ENCODE results near the gene UAP1. TPM values are rescaled to one million over a fixed set of nuclear protein-coding genes. Genes with fewer than 3 reads are reported as not detected.

The UAP1 gene
- total and polyA plus RNA-seq, 2 donors (not counting 3 experiments of a cell fraction or from before 2014, with no cell fraction given), result 30.6 to 89.8 TPM

DNA sequence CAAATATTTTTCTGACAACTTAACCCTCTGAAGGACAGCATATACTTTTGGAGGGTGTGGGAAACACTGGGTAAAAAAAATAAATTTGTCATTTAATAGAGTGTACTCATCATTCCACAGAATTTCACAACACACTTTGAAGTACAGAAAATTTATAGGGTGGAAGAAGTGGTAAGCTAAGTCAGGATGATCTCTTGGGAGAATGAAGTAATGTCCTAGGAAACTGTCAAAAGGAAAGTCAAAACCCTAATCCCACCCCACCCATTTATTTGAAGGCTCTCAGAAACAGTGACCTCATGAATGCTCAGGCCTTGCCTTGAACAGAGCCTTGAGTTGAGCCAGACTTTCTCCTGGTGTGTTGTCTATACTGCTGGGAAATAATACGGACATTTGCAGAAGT, 7.3 kb upstream of the UAP1 start:
- dilution Hi-C loops (cut with MboI; ENCODE audit: extremely low pct_ligation_motif_present, low sequenced_read_pairs), result no loop called here
- CTCF ChIA-PET, result interaction anchor here (1.0 kb wide), 1 partner anchor 13 kb away, joined by 3 read pairs; no protein-coding TSS in a partner anchor

More for the DNA sequence above, 7.3 kb upstream of the UAP1 start:
- H3K9me1 ChIP-seq (replicated peaks; ENCODE audit: control insufficient read depth, extremely low read depth, insufficient read depth, low read length), result no peaks in the 10 kb centered on the region
- no peak for TF ChIP-seq JUN (IDR thresholded peaks at IDR 0.05; ENCODE audit: borderline replicate concordance, insufficient read depth, insufficient read length, low read depth)
- no peak for TF ChIP-seq POLR2AphosphoS5 (IDR thresholded peaks at IDR 0.05; ENCODE audit: insufficient read depth, low read depth, low read length)
- TF ChIP-seq, protein P1, sequence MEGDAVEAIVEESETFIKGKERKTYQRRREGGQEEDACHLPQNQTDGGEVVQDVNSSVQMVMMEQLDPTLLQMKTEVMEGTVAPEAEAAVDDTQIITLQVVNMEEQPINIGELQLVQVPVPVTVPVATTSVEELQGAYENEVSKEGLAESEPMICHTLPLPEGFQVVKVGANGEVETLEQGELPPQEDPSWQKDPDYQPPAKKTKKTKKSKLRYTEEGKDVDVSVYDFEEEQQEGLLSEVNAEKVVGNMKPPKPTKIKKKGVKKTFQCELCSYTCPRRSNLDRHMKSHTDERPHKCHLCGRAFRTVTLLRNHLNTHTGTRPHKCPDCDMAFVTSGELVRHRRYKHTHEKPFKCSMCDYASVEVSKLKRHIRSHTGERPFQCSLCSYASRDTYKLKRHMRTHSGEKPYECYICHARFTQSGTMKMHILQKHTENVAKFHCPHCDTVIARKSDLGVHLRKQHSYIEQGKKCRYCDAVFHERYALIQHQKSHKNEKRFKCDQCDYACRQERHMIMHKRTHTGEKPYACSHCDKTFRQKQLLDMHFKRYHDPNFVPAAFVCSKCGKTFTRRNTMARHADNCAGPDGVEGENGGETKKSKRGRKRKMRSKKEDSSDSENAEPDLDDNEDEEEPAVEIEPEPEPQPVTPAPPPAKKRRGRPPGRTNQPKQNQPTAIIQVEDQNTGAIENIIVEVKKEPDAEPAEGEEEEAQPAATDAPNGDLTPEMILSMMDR (IDR thresholded peaks at IDR 0.05; ENCODE audit: extremely low read depth in 1 of 2, insufficient read depth in 1 of 2, low read depth in 1 of 2, low read length in 2 of 2), result no peak
- TF ChIP-seq EZH2 (IDR thresholded peaks at IDR 0.05; ENCODE audit: borderline replicate concordance, low read depth, low read length, severe bottlenecking), result no peak
- no peak for TF ChIP-seq POLR2A (IDR thresholded peaks at IDR 0.05; ENCODE audit: low read depth, low read length)
- TF ChIP-seq, protein P2, sequence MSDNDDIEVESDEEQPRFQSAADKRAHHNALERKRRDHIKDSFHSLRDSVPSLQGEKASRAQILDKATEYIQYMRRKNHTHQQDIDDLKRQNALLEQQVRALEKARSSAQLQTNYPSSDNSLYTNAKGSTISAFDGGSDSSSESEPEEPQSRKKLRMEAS (IDR thresholded peaks at IDR 0.05; ENCODE audit: insufficient read depth, insufficient read length), result no peak
- no peak for TF ChIP-seq MYC (IDR thresholded peaks at IDR 0.05; ENCODE audit: low read depth, low read length)
- no peak for TF ChIP-seq GATA2 (IDR thresholded peaks at IDR 0.05; ENCODE audit: insufficient read depth, insufficient read length, low read depth, low read length)
- TF ChIP-seq FOS (IDR thresholded peaks at IDR 0.05; ENCODE audit: borderline replicate concordance, insufficient read depth, low read length), result no peak
- no peak for FAIRE-seq
- no peaks in the 10 kb centered on the region for H3K79me2 ChIP-seq (ENCODE audit: control insufficient read depth, insufficient read depth, low read length)
- H4K20me1 ChIP-seq (replicated peaks; ENCODE audit: control insufficient read depth, extremely low read depth, insufficient read depth, low read length), result no peaks in the 10 kb centered on the region
- no TSS peak for BruUV-seq (replicated peaks)
- DNase-seq (ENCODE audit: low read depth, low spot score), result no peak
- no peak overlapping the region for H3K27ac ChIP-seq (ENCODE audit: insufficient read depth, low read depth, low read length)
- H3K9ac ChIP-seq (replicated peaks; ENCODE audit: extremely low read depth, insufficient read depth, low read length), result no peak overlapping the region
- no peaks in the 10 kb centered on the region for H3K4me1 ChIP-seq (ENCODE audit: control insufficient read depth, extremely low read depth, insufficient read depth, low read length)
- no peaks in the 10 kb centered on the region for H3K9me3 ChIP-seq (replicated peaks; ENCODE audit: control insufficient read depth, insufficient read depth, low read length)
- no peaks in the 10 kb centered on the region for H3K27me3 ChIP-seq (ENCODE audit: control insufficient read depth in 2 of 2, insufficient read depth in 2 of 2, low read length in 2 of 2)
- POLR2A ChIA-PET, result interaction anchor here (0.6 kb wide), 1 partner anchor 43 kb away, joined by 3 read pairs; no protein-coding TSS in a partner anchor
- no peak overlapping the region for H3K4me3 ChIP-seq (replicated peaks in 1 of 3; ENCODE audit: insufficient read depth in 1 of 3, low read depth in 1 of 3, low read length in 3 of 3)
- H2AFZ ChIP-seq (ENCODE audit: low read depth, low read length), result no peak overlapping the region
- intact Hi-C loops (cut with micrococcal nuclease), result no loop called here
- H3K4me2 ChIP-seq (ENCODE audit: insufficient read depth, low read length), result no peak overlapping the region
- no peaks in the 10 kb centered on the region for H3K36me3 ChIP-seq (ENCODE audit: control insufficient read depth in 2 of 2, extremely low read depth in 1 of 2, insufficient read depth in 2 of 2, low read length in 2 of 2)
